Measurements from ENCODE around the gene RSPRY1.

GRCh38 chr16:57188711-57189002 is 2.5 kb downstream of the RSPRY1 start:
- TF ChIP-seq CTCF (IDR thresholded peaks at IDR 0.05), result no peak
- TF ChIP-seq POLR2A (IDR thresholded peaks at IDR 0.05), result no peak

Measured in uterus (tissue), 2 donors.